ENCODE data around the gene FEZF1. TPM values are rescaled to one million over a fixed set of nuclear protein-coding genes. Genes with fewer than 3 reads are reported as not detected.

The FEZF1 gene
- total RNA-seq, 6 experiments from 2014 or later: not detected

GRCh38 chr7:122255454-122255853 is 49.1 kb downstream of the FEZF1 start:
- DNase-seq: no peak
- 0% methylated on average over 1 of the region's 1 CpG for WGBS (ENCODE audit: insufficient coverage, low coverage, low lambda C conversion rate, missing lambda C conversion rate)

More at GRCh38 chr7:122255454-122255853, 49.1 kb downstream of the FEZF1 start:
- Histone ChIP-seq H3K4me1 (no peaks in the 10 kb centered on the region), H3K27me3 (no peaks in the 10 kb centered on the region), H3K4me3 (no peak overlapping the region), H3K9me3 (no peaks in the 10 kb centered on the region), H3K27ac (no peak overlapping the region), H3K36me3 (no peaks in the 10 kb centered on the region)
- intact Hi-C loops (cut with DNase I): no loop called here
- ATAC-seq: no peak
- TF ChIP-seq POLR2A (IDR thresholded peaks at IDR 0.05): no peak

Other genes with a start within 250 kb of the FEZF1 start
- 10 to 100 TPM; 23.6 to 83.0 (median 39.0) TPM for gene AASS, start 160.5 kb downstream of the FEZF1 start, total RNA-seq

All from right lobe of liver (tissue), 6 donors.